ENCODE results near the gene SRP68.

- TF ChIP-seq EZH2 (IDR thresholded peaks at IDR 0.05) (no peak), POLR2AphosphoS5 (IDR thresholded peaks at IDR 0.05; ENCODE audit: borderline replicate concordance, low read depth, low read length) (no peak)
Measured at GRCh38 chr17:76090517-76091129, 18.3 kb upstream of the SRP68 start.
